Measurements from ENCODE around the gene PREB. TPM values are rescaled to one million over a fixed set of nuclear protein-coding genes. Genes with fewer than 3 reads are reported as not detected.

The PREB gene
- total RNA-seq, 1 experiment from 2014 or later: 72.4 TPM

DNA sequence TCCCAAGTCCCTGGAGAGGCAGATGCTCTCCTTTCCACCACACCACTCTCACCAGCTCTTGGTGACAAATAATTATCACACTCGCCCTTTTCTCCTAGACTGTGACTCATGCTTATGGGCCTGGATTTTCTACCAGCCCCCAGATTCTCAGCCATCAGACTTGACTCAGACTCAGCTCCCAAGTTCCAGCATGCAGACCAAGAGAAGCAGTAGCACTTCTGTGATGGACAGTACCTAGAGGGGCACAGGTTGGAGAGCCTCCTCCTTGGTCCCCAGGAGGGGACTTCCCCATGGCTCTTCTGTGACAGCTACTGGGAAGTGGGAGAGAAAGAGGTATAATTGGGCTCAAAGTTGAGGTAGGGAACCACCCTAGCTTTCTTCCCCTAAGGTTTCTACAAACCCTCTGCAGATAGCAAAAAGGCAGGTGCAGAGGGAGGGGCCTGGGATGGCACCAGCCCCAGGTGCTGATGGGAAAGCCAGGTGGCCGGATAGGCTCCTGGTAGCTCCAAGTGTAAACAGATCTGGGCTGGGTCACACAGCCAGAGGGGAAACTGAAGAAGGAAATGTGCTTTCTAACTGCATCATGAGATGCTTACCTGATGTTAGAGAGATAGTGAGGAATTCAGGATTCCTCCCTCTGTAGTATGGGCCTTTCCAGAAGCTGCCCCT lies 18.5 kb upstream of the PREB start:
- DNase-seq (ENCODE audit: low read depth): peak; percentile 10

DNA sequence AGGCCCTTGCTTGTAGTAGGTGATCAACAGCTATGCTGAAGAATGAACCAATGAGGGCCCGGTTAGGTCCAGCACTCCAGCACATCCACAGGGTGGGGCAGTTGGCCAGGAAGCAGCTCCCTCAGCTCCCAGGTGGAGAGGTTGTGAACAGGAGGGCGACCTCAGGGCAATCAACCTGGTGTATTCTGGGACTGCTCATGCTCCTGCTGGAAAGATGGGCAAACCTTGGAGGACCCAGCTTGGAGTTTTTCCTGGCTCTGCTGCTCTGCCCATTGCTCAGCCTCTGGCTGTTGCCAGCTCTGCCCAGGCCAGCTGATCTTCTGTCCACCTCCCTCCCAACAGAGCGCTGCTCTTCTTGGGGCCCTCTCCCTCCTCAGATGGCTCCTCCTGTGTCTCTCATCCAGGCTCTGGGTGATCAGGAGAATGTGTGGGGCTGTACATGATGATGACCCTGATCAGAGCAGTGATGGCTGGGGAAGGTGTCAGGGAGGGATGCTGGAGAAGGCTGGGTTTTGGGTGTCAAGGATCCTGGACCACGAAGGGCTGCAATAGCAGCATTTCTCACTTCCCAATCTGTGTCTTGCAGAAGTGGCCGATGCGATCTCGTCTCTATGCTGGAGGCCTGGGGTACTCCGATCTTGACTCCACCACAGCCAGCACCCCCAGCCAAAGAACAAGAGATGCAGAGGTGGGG lies 17.8 kb upstream of the PREB start:
- no peak for DNase-seq (ENCODE audit: low read depth)

DNA sequence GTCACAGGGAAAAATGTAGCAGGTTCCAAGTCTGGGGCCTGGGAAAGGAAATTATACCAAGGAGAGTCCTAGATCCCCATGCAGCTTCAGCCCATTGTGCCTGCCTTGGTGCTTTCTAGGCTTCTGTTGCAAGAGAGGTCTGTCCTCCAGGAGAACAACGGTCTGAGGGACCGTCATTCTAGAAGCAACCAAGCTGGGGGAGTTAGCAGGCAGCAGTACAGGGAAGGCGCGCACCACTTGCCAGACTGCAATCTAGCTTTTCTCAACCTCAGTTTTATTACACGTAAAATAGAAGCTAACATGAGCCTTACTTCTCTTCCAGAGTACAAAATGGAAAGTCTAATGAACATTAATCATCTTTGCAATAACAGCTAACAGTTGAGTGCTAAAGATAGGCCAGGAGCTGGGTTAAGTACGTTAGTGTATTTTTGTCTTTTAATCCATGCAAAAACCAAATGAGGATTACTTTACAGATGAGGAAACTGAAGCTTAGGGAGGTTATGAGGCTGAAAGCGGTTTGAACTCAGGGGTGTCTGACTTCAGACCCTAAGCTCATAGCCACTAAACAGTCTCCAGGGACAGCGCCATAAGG lies 16.3 kb upstream of the PREB start:
- no peak for DNase-seq (ENCODE audit: low read depth)

DNA sequence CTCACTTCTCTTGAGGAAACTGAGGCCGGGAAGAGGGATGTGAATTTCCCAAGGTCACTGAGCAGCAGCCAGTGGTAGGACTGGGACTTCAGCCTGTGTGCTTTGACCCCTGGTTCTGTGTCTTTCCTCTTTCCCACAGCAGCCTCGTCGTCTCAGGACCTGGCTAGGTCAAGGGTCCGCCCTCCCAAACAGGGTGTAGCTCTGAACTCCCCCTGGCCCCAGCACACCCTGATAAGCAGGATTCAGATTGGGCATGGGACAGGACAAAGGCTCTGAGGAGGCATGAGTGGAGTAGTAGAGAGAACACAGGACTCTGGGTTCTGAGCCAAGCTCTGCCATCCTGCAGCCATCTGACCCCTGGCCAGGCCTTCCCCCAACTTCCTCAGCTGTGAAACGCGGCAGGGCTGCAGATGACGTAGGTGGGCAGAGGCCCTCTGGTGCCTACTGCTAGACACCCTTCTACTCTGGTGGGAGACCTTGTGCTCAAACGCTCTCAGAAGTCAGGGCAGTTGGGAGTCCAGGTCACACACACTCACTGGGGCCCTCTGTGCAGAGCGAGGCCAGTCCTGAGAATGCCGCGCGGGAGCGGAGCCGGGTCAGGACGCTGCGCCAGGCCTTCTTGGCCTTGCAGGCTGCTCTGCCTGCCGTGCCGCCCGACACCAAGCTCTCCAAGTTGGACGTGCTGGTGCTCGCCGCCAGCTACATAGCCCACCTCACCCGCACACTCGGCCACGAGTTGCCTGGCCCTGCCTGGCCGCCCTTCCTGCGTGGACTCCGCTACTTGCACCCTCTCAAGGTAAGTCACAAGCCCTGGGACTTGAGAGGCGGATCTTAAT lies 15.4 kb upstream of the PREB start:
- no peak for DNase-seq (ENCODE audit: low read depth)

DNA sequence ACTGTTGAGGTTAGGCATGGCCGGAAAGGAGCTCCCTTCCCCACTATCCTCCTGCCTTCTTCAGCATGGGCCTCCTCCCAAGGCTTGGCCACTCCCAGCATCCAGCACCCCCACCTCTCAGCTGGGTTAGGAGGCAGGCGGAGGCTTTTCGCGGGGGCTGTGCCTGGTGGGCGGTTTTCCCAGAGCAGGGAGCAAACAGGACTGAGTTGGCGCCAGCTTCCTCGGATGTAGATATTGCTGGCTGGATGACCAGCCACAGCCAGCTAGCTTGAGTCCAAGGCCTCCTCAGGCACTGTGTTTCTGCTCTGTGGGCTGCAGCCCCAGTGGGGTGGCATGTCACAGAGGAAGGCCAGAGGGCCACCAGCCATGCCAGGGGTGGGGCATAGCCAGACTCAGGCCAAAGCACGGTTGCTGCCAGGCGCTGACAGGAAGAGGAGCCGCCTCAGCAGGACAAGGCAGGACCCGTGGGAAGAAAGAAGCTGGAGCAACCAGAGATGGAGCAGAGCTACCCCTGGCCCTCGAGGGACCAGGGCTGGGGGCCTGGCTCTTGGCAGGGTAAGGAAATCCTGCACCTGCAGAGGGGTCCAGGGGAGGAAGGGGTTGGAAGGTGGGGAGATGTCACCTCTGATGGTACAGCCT lies 14.5 kb upstream of the PREB start, which contains the start of gene TCF23:
TCF23 (plus strand) TSS at position 204 of the 639 bp plus-strand sequence; CDS start at position 334, 130 bp downstream.
- no peak for DNase-seq (ENCODE audit: low read depth)

DNA sequence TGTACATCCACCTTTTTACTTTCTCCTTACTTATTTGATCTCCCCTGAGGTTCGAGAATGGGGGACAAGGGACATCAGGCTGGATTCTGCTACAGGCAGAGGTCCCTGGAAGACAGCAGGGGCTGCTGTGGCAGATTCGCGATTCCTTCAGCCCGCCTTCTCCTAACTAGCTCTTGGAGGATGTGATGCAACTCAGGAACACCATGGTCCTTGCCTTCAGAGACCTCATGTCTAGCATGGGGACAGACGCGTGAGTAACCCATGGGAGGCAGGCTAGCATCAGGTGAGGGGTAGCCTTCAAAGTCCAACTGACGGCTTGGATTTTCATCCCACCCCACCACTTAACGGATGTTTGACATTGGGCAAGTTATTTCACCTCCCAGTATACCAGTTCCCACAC lies 13.5 kb upstream of the PREB start:
- DNase-seq (ENCODE audit: low read depth): no peak

DNA sequence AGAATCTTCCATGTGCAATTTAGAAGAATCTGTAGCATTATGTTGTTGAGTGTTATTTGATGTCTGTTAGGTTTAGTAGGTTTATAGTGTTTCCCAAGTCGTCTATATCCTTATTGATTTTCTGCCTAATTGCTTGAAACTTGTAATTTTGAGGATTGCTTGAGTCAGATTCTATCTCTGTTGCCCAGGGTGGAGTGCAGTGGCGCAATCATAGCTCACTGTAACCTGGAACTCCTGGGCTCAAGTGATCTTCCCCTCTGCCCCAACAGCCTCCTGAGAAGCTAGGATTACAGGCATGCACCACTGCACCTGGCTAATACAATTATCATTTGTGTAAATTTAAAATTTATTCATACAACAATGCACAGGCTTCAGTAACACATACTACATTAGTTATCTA lies 11.2 kb upstream of the PREB start:
- no peak for DNase-seq (ENCODE audit: low read depth)

DNA sequence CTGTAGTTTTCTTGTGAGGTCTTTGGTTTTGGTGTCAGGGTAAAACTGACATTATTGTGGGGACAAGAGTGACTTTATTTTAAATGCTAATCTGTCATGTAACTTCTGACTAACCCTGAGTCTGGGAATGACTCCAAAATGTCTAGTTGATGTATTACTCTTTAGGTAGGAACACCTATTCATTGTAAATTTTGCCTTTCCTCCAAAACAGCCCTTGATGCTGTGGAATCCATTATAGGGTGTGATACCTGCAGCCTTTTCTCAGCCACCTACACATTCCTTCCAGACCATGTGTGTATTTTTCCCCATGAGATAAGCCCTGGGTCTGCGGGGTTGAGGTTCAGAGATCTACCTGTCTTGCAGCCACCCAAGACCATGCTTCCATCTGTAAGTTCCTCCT lies 8.8 kb upstream of the PREB start:
- DNase-seq (ENCODE audit: low read depth): no peak

DNA sequence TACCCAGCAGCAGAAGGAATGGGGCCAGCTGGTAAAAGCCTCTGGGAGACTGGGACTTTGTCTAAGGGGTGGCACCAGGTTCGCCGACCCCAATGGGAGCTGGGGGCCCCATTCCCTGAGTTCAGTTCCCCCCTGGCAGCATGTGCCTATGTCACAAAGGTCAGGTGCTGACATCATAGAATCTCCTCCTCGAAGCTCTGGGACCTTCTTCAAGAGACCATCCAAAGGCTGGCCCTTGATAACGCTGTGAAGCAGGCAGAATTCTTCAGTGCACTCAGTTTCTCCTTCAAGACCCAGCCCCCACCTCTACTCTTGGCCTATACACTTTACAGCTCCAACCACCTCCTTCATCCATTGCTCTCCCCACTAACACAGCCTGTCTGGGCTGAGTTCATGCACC lies 4.9 kb upstream of the PREB start, which contains the start of gene PRR30:
PRR30 (minus strand) TSS at position 101 of the 400 bp plus-strand sequence. CDS start 1,081 bp downstream, outside the sequence.
- DNase-seq (ENCODE audit: low read depth): no peak

DNA sequence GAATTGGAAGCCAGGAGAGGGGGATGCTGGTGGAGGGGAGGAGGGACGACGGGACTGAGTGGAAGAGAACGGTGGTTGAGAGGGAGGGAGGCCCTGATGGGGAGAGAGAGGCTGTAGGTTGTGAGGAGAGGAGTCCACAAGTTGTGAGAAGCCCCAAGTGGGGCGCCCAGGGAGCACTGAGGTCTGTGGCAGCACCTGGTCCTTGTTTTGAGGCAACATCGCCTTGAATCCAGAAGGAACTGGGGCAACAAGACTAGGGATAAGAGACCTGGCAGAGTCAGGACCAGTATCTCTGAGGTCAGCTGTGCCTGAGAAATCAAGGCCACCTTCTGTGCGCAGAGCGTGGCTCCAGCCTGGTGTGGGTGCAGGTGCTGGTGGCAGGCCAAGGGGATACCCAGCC lies 3.7 kb upstream of the PREB start:
- DNase-seq (ENCODE audit: low read depth): no peak

DNA sequence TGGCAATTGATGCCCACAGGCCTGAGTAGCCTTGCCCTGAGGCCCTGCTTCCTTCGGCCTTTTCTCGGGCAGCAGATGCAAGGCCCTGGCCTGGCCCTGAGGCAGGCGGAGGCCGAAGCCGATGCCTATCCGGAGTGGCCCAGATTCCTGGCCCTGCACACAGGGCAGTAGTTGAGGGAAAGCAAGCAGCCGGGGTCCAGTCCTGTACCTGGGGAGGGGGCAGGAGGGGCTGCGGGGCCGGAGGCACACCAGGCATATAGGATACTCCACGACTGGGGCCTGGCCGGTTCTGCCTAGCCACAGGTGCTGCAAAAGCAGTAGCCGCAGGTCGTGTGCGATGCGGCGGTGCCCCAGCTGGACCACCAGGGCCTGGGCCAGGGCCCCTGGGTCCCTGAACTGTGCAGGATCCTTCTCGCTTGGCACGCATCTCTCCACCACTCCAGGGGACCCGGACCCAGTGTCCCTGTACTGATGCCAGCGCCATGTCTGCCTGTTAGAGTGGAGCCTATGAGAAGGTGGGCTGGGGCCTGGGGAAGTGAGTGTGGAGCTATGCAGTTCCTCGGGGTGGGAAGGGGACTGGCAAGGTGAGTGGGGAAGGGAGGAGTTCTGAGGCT lies 3.0 kb upstream of the PREB start:
- DNase-seq (ENCODE audit: low read depth): no peak

DNA sequence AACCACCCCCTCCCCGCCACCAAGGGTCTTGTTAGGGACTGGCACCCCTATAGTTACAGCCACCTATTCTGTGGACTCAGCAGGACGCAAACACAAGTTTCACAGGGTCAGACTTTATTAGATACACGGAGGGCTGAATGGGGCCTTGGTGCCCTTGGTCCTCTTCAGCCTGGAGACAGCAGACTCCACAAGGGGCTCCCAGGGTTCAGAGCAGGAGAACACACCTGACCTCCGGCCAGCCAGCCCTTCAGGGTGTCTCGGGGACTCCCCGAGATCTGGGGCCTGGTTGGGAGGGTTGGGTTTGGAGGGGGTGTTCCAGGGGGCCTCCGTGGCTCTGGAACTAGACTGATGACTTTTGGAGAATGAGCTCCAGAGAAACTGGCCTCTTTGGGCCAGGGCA lies 2.3 kb upstream of the PREB start:
- no peak for DNase-seq (ENCODE audit: low read depth)

DNA sequence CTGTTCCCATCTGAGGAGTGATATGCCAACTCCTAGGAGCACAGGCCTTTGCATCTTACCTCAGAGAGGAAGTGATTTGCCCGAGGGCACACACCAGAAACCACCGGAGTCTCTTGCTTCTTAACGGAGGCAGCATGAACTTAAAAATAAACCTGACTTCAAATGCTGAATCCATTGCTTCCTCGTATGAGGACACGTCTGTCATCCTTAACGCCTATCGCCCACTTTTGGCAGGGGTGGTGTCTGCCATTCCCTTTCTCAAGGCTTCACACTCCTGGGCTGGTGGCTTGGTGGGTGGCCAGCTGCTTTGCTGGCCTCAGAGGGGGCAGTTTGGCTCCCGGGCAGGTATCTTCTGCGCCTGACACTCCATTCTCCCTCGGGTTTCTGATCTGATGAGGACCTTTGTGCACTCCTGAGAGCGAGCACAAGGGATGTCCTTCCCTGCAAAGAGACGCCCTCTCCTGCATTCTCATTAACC lies 1.1 kb upstream of the PREB start:
- DNase-seq (ENCODE audit: low read depth): no peak

DNA sequence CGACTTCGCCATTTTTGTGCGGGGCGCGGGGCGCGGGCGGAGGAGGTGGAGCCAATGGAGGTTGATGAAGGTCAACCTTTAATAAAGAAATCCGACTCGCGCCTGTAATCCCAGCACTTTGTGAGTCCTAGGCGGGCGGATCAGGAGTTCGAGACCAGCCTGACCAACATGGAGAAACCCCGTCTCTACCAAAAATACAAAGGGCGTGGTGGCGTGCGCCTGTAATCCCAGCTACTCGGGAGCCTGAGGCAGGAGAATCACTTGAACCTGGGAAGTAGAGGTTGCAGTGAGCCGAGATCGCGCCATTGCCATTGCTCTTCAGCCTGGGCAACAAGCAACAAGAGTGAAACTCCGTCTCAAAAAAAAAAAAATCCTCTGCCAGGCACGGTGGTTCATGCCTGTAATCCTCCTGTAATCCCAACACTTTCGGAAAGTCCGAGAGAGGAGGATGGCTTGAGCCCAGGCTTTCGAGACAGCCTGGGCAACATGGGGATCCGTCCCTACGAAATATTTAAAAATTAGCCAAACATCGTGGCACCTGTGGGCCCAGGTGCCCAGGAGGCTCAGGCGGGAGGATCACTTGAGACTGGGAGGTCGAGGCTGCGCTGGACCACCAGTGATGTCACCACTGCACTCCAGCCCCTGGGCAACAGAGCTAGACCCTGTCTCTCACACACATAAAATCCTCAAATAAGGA lies 493 bp upstream of the PREB start:
- no peak for DNase-seq (ENCODE audit: low read depth)

DNA sequence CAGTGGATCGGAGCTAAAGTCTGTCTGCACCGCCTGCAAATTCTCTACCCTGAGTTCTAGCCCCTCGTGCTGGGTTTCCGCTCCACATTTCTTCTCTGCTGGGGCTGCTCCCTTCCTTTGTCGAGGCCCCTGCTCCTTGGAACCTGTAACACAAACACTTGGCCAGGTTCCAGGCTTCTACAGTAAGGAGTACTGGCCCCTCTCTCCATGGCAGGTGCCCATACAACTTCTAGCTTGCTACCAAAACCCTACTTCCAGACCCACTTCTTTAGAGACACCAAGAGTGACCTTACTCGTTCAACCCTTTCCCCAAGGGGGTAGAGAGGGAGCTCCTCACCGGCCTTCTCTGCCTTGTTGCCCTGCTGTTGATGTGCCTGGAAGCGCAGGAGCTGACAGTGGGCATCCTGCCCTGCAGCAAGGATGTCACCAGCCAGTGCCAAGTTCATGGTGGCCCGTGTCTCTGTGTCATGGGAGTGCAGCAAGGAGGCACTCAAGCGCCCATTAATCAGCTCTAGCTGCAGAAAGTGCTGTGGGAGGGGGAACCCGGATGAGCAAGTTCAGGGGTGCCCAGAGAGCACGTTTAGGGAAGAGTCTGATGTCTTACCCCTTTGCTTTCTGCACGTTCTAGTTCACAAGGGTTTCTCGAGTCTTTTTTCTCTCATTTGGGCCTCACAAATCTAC lies 1.1 kb downstream of the PREB start:
- no peak for DNase-seq (ENCODE audit: low read depth)

DNA sequence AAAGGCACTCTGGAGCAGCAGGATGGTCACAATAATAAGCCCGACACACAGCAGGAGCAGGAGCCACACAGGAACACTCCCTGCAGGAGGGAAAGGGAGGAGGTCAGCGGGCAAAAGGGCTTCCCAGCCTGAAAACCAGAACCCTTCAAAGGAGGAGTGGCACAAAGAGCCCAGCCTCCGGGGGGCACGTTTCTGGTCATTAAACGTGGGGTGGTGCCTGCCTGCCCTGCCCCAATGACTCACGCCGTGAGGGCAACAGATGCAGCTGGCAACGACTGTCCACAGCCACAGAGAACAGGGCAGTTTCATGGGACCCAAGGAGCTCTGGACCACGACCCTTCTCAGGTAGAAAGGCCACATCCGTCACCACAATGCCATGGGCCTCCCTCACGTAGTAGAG lies 3.0 kb downstream of the PREB start:
- DNase-seq (ENCODE audit: low read depth): peak; percentile 10

DNA sequence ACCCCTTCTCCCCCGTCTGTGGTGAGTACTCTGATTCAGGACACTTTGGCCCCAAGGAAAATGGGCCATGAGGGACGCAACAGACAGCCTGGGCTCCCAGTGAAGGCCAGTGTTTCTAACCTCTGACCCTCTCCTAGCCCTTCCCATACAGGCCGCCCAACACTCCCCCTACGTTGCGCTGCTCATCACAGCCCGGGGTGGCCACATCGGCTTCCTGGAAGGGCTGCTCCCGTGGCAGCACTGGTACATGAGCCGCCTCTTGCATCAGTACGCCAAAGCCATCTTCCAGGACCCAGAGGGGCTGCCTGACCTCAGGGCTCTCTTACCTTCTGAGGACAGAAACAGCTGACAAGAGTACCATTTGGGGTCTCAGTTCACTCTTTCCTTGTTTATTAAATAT lies 4.0 kb downstream of the PREB start:
- DNase-seq (ENCODE audit: low read depth): no peak

DNA sequence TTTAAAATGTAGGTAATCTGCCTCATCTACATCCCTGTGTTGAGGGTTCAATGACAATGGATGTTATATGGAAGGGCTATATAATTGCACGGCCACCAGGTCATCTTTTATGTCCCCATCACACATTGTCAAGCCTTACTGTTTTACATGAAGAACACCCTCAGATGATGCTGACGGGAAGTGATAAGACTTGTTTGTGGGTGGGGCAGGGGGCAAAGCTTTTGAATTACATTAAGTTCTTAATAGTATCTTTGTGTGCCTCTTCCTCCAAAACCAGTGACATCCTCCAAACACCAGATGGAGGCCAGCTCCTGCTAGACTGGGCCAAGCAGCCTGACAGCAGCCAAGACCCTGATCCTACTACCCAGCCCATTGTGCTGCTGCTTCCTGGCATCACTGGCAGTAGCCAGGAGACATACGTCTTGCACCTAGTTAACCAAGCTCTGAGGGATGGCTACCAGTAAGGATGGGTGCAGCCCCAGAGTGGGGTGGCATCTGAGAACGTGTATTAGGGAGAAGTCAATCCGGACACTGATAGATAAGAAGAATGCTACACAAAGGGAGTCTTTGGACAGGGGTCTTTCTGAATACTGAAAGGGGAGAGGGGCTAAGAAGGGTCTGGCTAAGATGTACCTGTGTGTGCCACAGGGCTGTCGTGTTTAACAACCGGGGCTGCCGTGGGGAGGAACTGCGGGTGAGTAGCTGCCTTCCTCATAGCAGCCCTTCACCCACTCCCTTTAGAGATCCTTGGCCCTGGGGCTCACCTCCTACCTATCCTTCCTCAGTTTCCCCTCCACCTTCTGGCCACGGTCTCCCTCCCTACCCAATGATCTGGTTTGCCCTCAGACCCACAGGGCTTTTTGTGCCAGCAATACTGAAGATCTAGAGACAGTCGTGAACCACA lies 5.5 kb downstream of the PREB start:
- no peak for DNase-seq (ENCODE audit: low read depth)
